Activated T-cell treated with anti-CD3 and anti-CD28 coated beads, Interleukin-2, amount 50 U/mL, for 24 hours (primary cell): ENCODE results near the gene DEAF1.

Experiments used
- DNase-seq: peaks from one replicate; pipeline ENCODE4 v3.0.0-alpha.2; 2020
- H3K27ac Mint-ChIP-seq: 2 replicates; pipeline ENCODE4 v1.8.0; 2020; ENCODE audit warnings: mild to moderate bottlenecking, mixed read lengths
- H3K27me3 Mint-ChIP-seq: 2 replicates; pipeline ENCODE4 v1.8.0; 2020; ENCODE audit warnings: mixed read lengths
- H3K36me3 Mint-ChIP-seq: 2 replicates; pipeline ENCODE4 v1.8.0; 2020; ENCODE audit warnings: low read depth, mixed read lengths
- H3K4me1 Mint-ChIP-seq: 2 replicates; pipeline ENCODE4 v1.8.0; 2020; ENCODE audit warnings: low read depth, mixed read lengths
- H3K4me3 Mint-ChIP-seq: 2 replicates; pipeline ENCODE4 v1.8.0; 2020; ENCODE audit warnings: mild to moderate bottlenecking, moderate library complexity, mixed read lengths
- H3K9me3 Mint-ChIP-seq: 2 replicates; pipeline ENCODE4 v1.8.0; 2020; ENCODE audit warnings: mixed read lengths

DEAF1 gene

GRCh38 chr11:625636-626268 lies 69.3 kb downstream of the DEAF1 start:
- no peaks in the 10 kb centered on the region for H3K9me3 Mint-ChIP-seq
- H3K27me3 Mint-ChIP-seq: peaks cover 45% of the 10 kb centered on the region
- no peak for DNase-seq
- peaks cover 20% of the 10 kb centered on the region for H3K4me1 Mint-ChIP-seq
- no peak overlapping the region for H3K4me3 Mint-ChIP-seq
- peaks cover 5% of the 10 kb centered on the region for H3K36me3 Mint-ChIP-seq
- no peak overlapping the region for H3K27ac Mint-ChIP-seq

- DNase-seq: peak; percentile 36
- H3K27ac Mint-ChIP-seq: no peak within 1 kb of the TSS
- peaks cover 5% of the 10 kb centered on the region for H3K36me3 Mint-ChIP-seq
- H3K9me3 Mint-ChIP-seq: no peaks in the 10 kb centered on the region
- H3K4me1 Mint-ChIP-seq: peaks cover 20% of the 10 kb centered on the region
- H3K27me3 Mint-ChIP-seq: peaks cover 45% of the 10 kb centered on the region
- no peak within 1 kb of the TSS for H3K4me3 Mint-ChIP-seq
Measured at GRCh38 chr11:624705-625635, 70.1 kb downstream of the DEAF1 start, which contains the start of gene CDHR5. Gene CDHR5 (minus strand): TSS chr11:624955. CDS start chr11:624902, 53 bp downstream.

GRCh38 chr11:623999-624704 lies 70.9 kb downstream of the DEAF1 start:
- Mint-ChIP-seq H3K27me3 (peaks cover 40% of the 10 kb centered on the region), H3K4me1 (peaks cover 15% of the 10 kb centered on the region), H3K36me3 (peaks cover 5% of the 10 kb centered on the region), H3K27ac (no peak overlapping the region), H3K4me3 (no peak overlapping the region), H3K9me3 (no peaks in the 10 kb centered on the region)
- DNase-seq: no peak

GRCh38 chr11:623349-623869 lies 71.6 kb downstream of the DEAF1 start:
- peaks cover 5% of the 10 kb centered on the region for H3K36me3 Mint-ChIP-seq
- H3K4me1 Mint-ChIP-seq: peaks cover 8% of the 10 kb centered on the region
- no peak for DNase-seq
- H3K27me3 Mint-ChIP-seq: peaks cover 34% of the 10 kb centered on the region
- H3K9me3 Mint-ChIP-seq: no peaks in the 10 kb centered on the region
- H3K4me3 Mint-ChIP-seq: no peak overlapping the region
- H3K27ac Mint-ChIP-seq: peak overlapping the region; percentile 71

- Mint-ChIP-seq H3K4me3 (no peak overlapping the region), H3K27ac (no peak overlapping the region), H3K4me1 (no peaks in the 10 kb centered on the region), H3K36me3 (peaks cover 9% of the 10 kb centered on the region), H3K9me3 (no peaks in the 10 kb centered on the region), H3K27me3 (peaks cover 24% of the 10 kb centered on the region)
- DNase-seq: no peak
Measured at GRCh38 chr11:621838-622237, 73.2 kb downstream of the DEAF1 start.

GRCh38 chr11:620935-621814 lies 73.8 kb downstream of the DEAF1 start:
- H3K4me1 Mint-ChIP-seq: peaks cover 3% of the 10 kb centered on the region
- H3K9me3 Mint-ChIP-seq: no peaks in the 10 kb centered on the region
- H3K36me3 Mint-ChIP-seq: peaks cover 9% of the 10 kb centered on the region
- H3K4me3 Mint-ChIP-seq: no peak overlapping the region
- H3K27me3 Mint-ChIP-seq: peaks cover 18% of the 10 kb centered on the region
- H3K27ac Mint-ChIP-seq: no peak overlapping the region
- DNase-seq: no peak

GRCh38 chr11:620201-620600 lies 74.8 kb downstream of the DEAF1 start:
- Mint-ChIP-seq H3K4me3 (no peak overlapping the region), H3K27ac (peak overlapping the region; percentile 26), H3K9me3 (no peaks in the 10 kb centered on the region), H3K27me3 (peaks cover 9% of the 10 kb centered on the region), H3K4me1 (peaks cover 9% of the 10 kb centered on the region), H3K36me3 (peaks cover 12% of the 10 kb centered on the region)
- DNase-seq: no peak

GRCh38 chr11:619628-620050 lies 75.4 kb downstream of the DEAF1 start:
- Mint-ChIP-seq H3K27ac (no peak overlapping the region), H3K4me1 (peaks cover 11% of the 10 kb centered on the region), H3K9me3 (no peaks in the 10 kb centered on the region), H3K36me3 (peaks cover 13% of the 10 kb centered on the region), H3K4me3 (no peak overlapping the region), H3K27me3 (peaks cover 8% of the 10 kb centered on the region)
- no peak for DNase-seq

GRCh38 chr11:618856-619627 lies 76.0 kb downstream of the DEAF1 start:
- H3K9me3 Mint-ChIP-seq: no peaks in the 10 kb centered on the region
- peaks cover 8% of the 10 kb centered on the region for H3K27me3 Mint-ChIP-seq
- peaks cover 17% of the 10 kb centered on the region for H3K4me1 Mint-ChIP-seq
- no peak for DNase-seq
- peaks cover 19% of the 10 kb centered on the region for H3K36me3 Mint-ChIP-seq
- H3K4me3 Mint-ChIP-seq: no peak overlapping the region
- peak overlapping the region; percentile 14 for H3K27ac Mint-ChIP-seq

- H3K27me3 Mint-ChIP-seq: no peaks in the 10 kb centered on the region
- H3K36me3 Mint-ChIP-seq: peaks cover 19% of the 10 kb centered on the region
- H3K27ac Mint-ChIP-seq: peak overlapping the region; percentile 14
- H3K4me3 Mint-ChIP-seq: no peak overlapping the region
- peaks cover 24% of the 10 kb centered on the region for H3K4me1 Mint-ChIP-seq
- no peak for DNase-seq
- H3K9me3 Mint-ChIP-seq: no peaks in the 10 kb centered on the region
Measured at GRCh38 chr11:617912-618682, 76.9 kb downstream of the DEAF1 start.

- Mint-ChIP-seq H3K27ac (peak overlapping the region; percentile 94), H3K4me1 (peaks cover 26% of the 10 kb centered on the region), H3K27me3 (no peaks in the 10 kb centered on the region), H3K9me3 (no peaks in the 10 kb centered on the region), H3K4me3 (no peak overlapping the region), H3K36me3 (peaks cover 25% of the 10 kb centered on the region)
- DNase-seq: no peak
Measured at GRCh38 chr11:617199-617911, 77.7 kb downstream of the DEAF1 start.
